GM12874 (cell line): ENCODE data around the gene MYOF.

Experiments used
- CTCF ChIP-seq: IDR thresholded peaks from 2 replicates; pipeline ENCODE4 v1.5.1; 2011; ENCODE audit warnings: low read depth, mild to moderate bottlenecking, control low read depth, low read length, moderate library complexity; ENCODE audit not compliant: insufficient read depth

MYOF gene

GRCh38 chr10:93509816-93510215 lies 27.7 kb upstream of the MYOF start:
- TF ChIP-seq CTCF = no peak

GRCh38 chr10:93505075-93505474 lies 22.9 kb upstream of the MYOF start:
- TF ChIP-seq CTCF = no peak

- no peak for TF ChIP-seq CTCF
Measured at GRCh38 chr10:93503075-93503474, 20.9 kb upstream of the MYOF start.

- TF ChIP-seq CTCF = no peak
Measured at GRCh38 chr10:93501650-93502049, 19.5 kb upstream of the MYOF start.

- TF ChIP-seq CTCF = no peak
Measured at GRCh38 chr10:93498166-93498565, 16.0 kb upstream of the MYOF start.

GRCh38 chr10:93496322-93497041 lies 14.3 kb upstream of the MYOF start, which contains the start of gene CEP55:
Gene CEP55 (plus strand): TSS chr10:93496612. CDS start chr10:93500052, 3,440 bp downstream.
- no peak for TF ChIP-seq CTCF

GRCh38 chr10:93495654-93496321 lies 13.7 kb upstream of the MYOF start:
- no peak for TF ChIP-seq CTCF
